ENCODE data around the gene KCNJ2.
A peak's percentile ranks its signal among the peaks of the same experiment; 100 is the strongest.

The KCNJ2 gene

GRCh38 chr17:70206361-70207010 is 37.2 kb downstream of the KCNJ2 start:
- DNase-seq = peak; percentile 22 to 56 (median 50)

GRCh38 chr17:70207184-70207583 is 37.9 kb downstream of the KCNJ2 start:
- DNase-seq = no peak

- DNase-seq = no peak
These were observed 38.9 kb downstream of the KCNJ2 start for GRCh38 chr17:70208080-70208794.

- DNase-seq = no peak
These were observed 39.7 kb downstream of the KCNJ2 start for GRCh38 chr17:70208825-70209555.

GRCh38 chr17:70215656-70216055 is 46.3 kb downstream of the KCNJ2 start:
- no peak for DNase-seq

- DNase-seq = peak in 1 of 3 donors; percentile 18
These were observed 48.2 kb downstream of the KCNJ2 start for GRCh38 chr17:70217571-70217970.

GRCh38 chr17:70225276-70225675 is 55.9 kb downstream of the KCNJ2 start:
- no peak for DNase-seq
